Right atrium auricular region (tissue), 2 donors: ENCODE results near the gene CR1. TPM values are rescaled to one million over a fixed set of nuclear protein-coding genes. Genes with fewer than 3 reads are reported as not detected.

Experiments
- DNase-seq: peaks from one replicate; pipeline ENCODE4 v3.0.0-alpha.2; 2019; ENCODE audit warnings: low spot score
- H3K27ac ChIP-seq, 2 donors: fragments of 200-600 bp; sonication (generic); 1 replicate in 1 of 2; 2 replicates in 1 of 2; pipeline ENCODE4 v1.5.1; 2016 to 2019
- H3K27me3 ChIP-seq, 2 donors: fragments of 200-600 bp; sonication (generic); one replicate each; pipeline versions ENCODE4 v1.5.1 to v1.6.0; 2017 to 2019
- H3K36me3 ChIP-seq: fragments of 200-600 bp; sonication (generic); one replicate; pipeline ENCODE4 v1.5.1; 2016
- H3K4me1 ChIP-seq, 2 donors: fragments of 200-600 bp; sonication (generic); one replicate each; pipeline versions ENCODE4 v1.5.1 to v1.6.0; 2017 to 2019
- H3K4me3 ChIP-seq, 2 donors: fragments of 200-600 bp; sonication (generic); 1 replicate in 1 of 2; 2 replicates in 1 of 2; pipeline ENCODE4 v1.5.1; 2017 to 2019; ENCODE audit warnings: mild to moderate bottlenecking in 1 of 2, moderate library complexity in 1 of 2
- H3K9me3 ChIP-seq, 2 donors: fragments of 200-600 bp; sonication (generic); one replicate each; pipeline ENCODE4 v1.5.1; 2019
- CTCF ChIP-seq, 2 donors: fragments of 200-600 bp; sonication (generic); IDR thresholded peaks; one replicate each; pipeline ENCODE4 v1.5.1; 2019; ENCODE audit warnings: antibody characterized with exemption in 2 of 2
- total RNA-seq, 2 donors: library from RNA; depleted of rRNA; stranded (reverse); fragments of >200 nt; gene quantifications; one replicate each; pipeline ENCODE4 v1.1.0, GENCODE V29; 2016

CR1 gene
- total RNA-seq, 2 donors from 2014 or later, result 0.59 to 1.8 TPM

GRCh38 chr1:207459008-207459407 is 36.9 kb upstream of the CR1 start:
- H3K4me3 ChIP-seq, result no peak overlapping the region
- no peak for DNase-seq
- H3K27ac ChIP-seq, result no peak overlapping the region
- H3K36me3 ChIP-seq, result no peaks in the 10 kb centered on the region
- H3K27me3 ChIP-seq, result peaks cover 4 to 5% of the 10 kb centered on the region in 2 donors
- H3K9me3 ChIP-seq, result no peaks in the 10 kb centered on the region
- TF ChIP-seq CTCF (IDR thresholded peaks at IDR 0.05), result no peak
- peaks cover 0 to 9% of the 10 kb centered on the region in 2 donors for H3K4me1 ChIP-seq

- H3K9me3 ChIP-seq, result no peaks in the 10 kb centered on the region
- no peak for DNase-seq
- TF ChIP-seq CTCF (IDR thresholded peaks at IDR 0.05), result no peak
- H3K4me1 ChIP-seq, result no peaks in the 10 kb centered on the region
- H3K4me3 ChIP-seq, result no peak overlapping the region
- H3K36me3 ChIP-seq, result no peaks in the 10 kb centered on the region
- H3K27ac ChIP-seq, result no peak overlapping the region
- no peaks in the 10 kb centered on the region for H3K27me3 ChIP-seq
These were observed 34.3 kb upstream of the CR1 start for GRCh38 chr1:207461649-207462048.

DNA sequence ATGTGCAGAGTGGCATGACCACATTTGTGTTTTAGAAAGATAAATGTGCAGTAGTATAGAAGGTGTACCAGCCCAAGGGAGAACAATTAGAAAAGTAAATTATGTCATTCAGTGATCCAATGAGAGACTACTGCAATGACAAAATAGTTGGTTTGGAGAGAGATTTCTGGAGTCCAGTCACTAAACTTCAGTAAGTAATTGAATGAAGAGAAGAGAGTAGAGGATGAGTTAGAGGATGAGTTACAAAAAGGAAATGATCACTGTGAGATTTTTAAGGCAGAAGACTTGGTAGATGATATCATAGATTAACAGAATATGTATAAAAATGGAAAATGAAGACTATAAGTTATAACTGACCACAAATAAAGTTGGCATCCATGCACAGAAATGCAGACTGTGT is 33.4 kb upstream of the CR1 start:
- TF ChIP-seq CTCF (IDR thresholded peaks at IDR 0.05), result no peak
- Histone ChIP-seq H3K27ac (no peak overlapping the region), H3K9me3 (no peaks in the 10 kb centered on the region), H3K27me3 (no peaks in the 10 kb centered on the region), H3K36me3 (no peaks in the 10 kb centered on the region), H3K4me3 (no peak overlapping the region), H3K4me1 (no peaks in the 10 kb centered on the region)
- DNase-seq, result no peak

GRCh38 chr1:207463021-207463420 is 32.9 kb upstream of the CR1 start:
- TF ChIP-seq CTCF (IDR thresholded peaks at IDR 0.05), result no peak
- Histone ChIP-seq H3K27me3 (no peaks in the 10 kb centered on the region), H3K4me1 (no peaks in the 10 kb centered on the region), H3K4me3 (no peak overlapping the region), H3K27ac (no peak overlapping the region), H3K9me3 (no peaks in the 10 kb centered on the region), H3K36me3 (no peaks in the 10 kb centered on the region)
- no peak for DNase-seq

DNA sequence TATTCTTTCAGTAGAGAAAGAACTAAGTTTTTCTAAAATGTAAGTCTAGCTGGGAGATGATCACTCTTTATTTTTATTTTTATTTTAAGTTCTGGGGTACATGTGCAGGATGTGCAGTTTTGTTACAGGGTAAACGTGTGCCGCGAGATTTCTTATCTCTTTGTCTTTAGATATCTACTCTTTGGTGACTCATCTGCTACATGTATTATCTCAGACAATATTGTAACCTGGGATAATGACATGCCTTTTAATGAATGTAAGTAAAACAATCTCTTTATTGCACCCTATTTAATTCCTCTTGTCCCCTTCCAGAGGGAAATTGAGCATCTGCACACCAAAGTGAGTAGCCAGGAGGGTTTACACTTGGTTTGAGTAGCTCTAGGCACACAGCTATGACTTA is 32.4 kb upstream of the CR1 start:
- H3K27ac ChIP-seq, result no peak overlapping the region
- H3K27me3 ChIP-seq, result no peaks in the 10 kb centered on the region
- TF ChIP-seq CTCF (IDR thresholded peaks at IDR 0.05), result no peak

GRCh38 chr1:207470927-207471326 is 25.0 kb upstream of the CR1 start:
- Histone ChIP-seq H3K9me3 (no peaks in the 10 kb centered on the region), H3K4me1 (no peaks in the 10 kb centered on the region), H3K4me3 (no peak overlapping the region), H3K27ac (no peak overlapping the region), H3K27me3 (no peaks in the 10 kb centered on the region), H3K36me3 (no peaks in the 10 kb centered on the region)
- TF ChIP-seq CTCF (IDR thresholded peaks at IDR 0.05), result no peak
- no peak for DNase-seq

More for the DNA sequence above, 32.4 kb upstream of the CR1 start:
- no peak overlapping the region for H3K4me3 ChIP-seq
- no peaks in the 10 kb centered on the region for H3K4me1 ChIP-seq
- no peaks in the 10 kb centered on the region for H3K9me3 ChIP-seq
- no peaks in the 10 kb centered on the region for H3K36me3 ChIP-seq
- no peak for DNase-seq
